Measurements from ENCODE around the gene PSMC3.

GRCh38 chr11:47431356-47432083 lies 5.3 kb upstream of the PSMC3 start:
- TF ChIP-seq, protein P1, sequence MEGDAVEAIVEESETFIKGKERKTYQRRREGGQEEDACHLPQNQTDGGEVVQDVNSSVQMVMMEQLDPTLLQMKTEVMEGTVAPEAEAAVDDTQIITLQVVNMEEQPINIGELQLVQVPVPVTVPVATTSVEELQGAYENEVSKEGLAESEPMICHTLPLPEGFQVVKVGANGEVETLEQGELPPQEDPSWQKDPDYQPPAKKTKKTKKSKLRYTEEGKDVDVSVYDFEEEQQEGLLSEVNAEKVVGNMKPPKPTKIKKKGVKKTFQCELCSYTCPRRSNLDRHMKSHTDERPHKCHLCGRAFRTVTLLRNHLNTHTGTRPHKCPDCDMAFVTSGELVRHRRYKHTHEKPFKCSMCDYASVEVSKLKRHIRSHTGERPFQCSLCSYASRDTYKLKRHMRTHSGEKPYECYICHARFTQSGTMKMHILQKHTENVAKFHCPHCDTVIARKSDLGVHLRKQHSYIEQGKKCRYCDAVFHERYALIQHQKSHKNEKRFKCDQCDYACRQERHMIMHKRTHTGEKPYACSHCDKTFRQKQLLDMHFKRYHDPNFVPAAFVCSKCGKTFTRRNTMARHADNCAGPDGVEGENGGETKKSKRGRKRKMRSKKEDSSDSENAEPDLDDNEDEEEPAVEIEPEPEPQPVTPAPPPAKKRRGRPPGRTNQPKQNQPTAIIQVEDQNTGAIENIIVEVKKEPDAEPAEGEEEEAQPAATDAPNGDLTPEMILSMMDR (IDR thresholded peaks at IDR 0.05; ENCODE audit: insufficient read depth, low read depth, low read length), result no peak
- TF ChIP-seq EZH2 (IDR thresholded peaks at IDR 0.05; ENCODE audit: insufficient read depth, low read length), result no peak

All from astrocyte (in vitro differentiated cells and primary cell).